Activated CD4-positive, alpha-beta T cell treated with anti-CD3 and anti-CD28 coated beads for 36 hours (primary cell): ENCODE data around the gene KRTAP10-4. TPM values are rescaled to one million over a fixed set of nuclear protein-coding genes. Genes with fewer than 3 reads are reported as not detected.
"Not testable (repeated sequence)": the region's sequence is repeated elsewhere in the genome, so short reads cannot be mapped to it uniquely, and the experiment has no call there.

ENCODE experiments used
- ATAC-seq: fragments of 200-7000 bp; cut with Tn5 transposase; one replicate; pipeline ENCODE4 v1.10.0; 2021; ENCODE audit warnings: mild to moderate bottlenecking, moderate library complexity
- CTCF ChIA-PET: fragments of 350-600 bp; sonication (Branson Sonifier 250); formaldehyde crosslinking; loops from one replicate; lab custom pipeline; 2021; ENCODE audit warnings: antibody characterized with exemption; lab: Charles Lee
- POLR2A ChIA-PET: fragments of 350-600 bp; sonication (Branson Sonifier 250); formaldehyde crosslinking; loops from one replicate; lab custom pipeline; 2021; ENCODE audit warnings: antibody characterized with exemption, inconsistent platforms; lab: Charles Lee
- DNase-seq: peaks from one replicate; pipeline ENCODE4 v3.0.0-alpha.2; 2020
- H3K27ac Mint-ChIP-seq: one replicate; pipeline ENCODE4 v1.8.0; 2021; ENCODE audit warnings: mixed read lengths
- H3K27me3 Mint-ChIP-seq: one replicate; pipeline ENCODE4 v1.8.0; 2021; ENCODE audit warnings: mixed read lengths
- H3K36me3 Mint-ChIP-seq: one replicate; pipeline ENCODE4 v1.8.0; 2021; ENCODE audit warnings: low read depth, mixed read lengths
- H3K4me1 Mint-ChIP-seq: one replicate; pipeline ENCODE4 v1.8.0; 2021; ENCODE audit warnings: mixed read lengths
- H3K4me3 Mint-ChIP-seq: one replicate; pipeline ENCODE4 v1.8.0; 2021; ENCODE audit warnings: mild to moderate bottlenecking, moderate library complexity, mixed read lengths
- H3K9me3 Mint-ChIP-seq: one replicate; pipeline ENCODE4 v1.8.0; 2021; ENCODE audit warnings: low read depth, mixed read lengths
- intact Hi-C, 2 experiments: fragments of 100-400 bp; cut with DNase I in 1 of 2; cut with micrococcal nuclease in 1 of 2; formaldehyde crosslinking; loops; one replicate each; pipeline versions ENCODE4 v1.14.2 to v1.15.1; 2022 to 2024; cut with DNase I, micrococcal nuclease
- total RNA-seq, 2 experiments: library from RNA; stranded (reverse); gene quantifications; one replicate each; pipeline ENCODE4 v1.2.3, GENCODE V29; 2021

Gene KRTAP10-4
- total RNA-seq, result not detected

- H3K36me3 Mint-ChIP-seq, H3K27me3 Mint-ChIP-seq, H3K4me1 Mint-ChIP-seq, ATAC-seq, H3K9me3 Mint-ChIP-seq, intact Hi-C loops, H3K4me3 Mint-ChIP-seq, POLR2A ChIA-PET, DNase-seq, H3K27ac Mint-ChIP-seq: not testable (repeated sequence)
- CTCF ChIA-PET, result interaction anchor here (0.7 kb wide), 1 partner anchor 37 kb away, joined by 3 read pairs; no protein-coding TSS in a partner anchor
Observed at GRCh38 chr21:44573630-44574456, at the start of gene KRTAP10-4. TSS of gene KRTAP10-4 (plus strand) at chr21:44573729. CDS start at chr21:44573759, 30 bp downstream.

- Mint-ChIP-seq H3K9me3 (no peaks in the 10 kb centered on the region), H3K27ac (no peak overlapping the region), H3K36me3 (no peaks in the 10 kb centered on the region), H3K27me3 (no peaks in the 10 kb centered on the region), H3K4me1 (no peaks in the 10 kb centered on the region), H3K4me3 (no peak overlapping the region)
- ATAC-seq (peak; percentile 55), DNase-seq (no peak)
- intact Hi-C loops, result no loop called here
- ChIA-PET CTCF (interaction anchor here (0.7 kb wide), 1 partner anchor 752 kb away, joined by 3 read pairs; no protein-coding TSS in a partner anchor), POLR2A (no interaction called here)
Observed at GRCh38 chr21:44524414-44525371, 48.8 kb upstream of the KRTAP10-4 start.

- intact Hi-C loops, result no loop called here
- H3K36me3 Mint-ChIP-seq, result no peaks in the 10 kb centered on the region
- ATAC-seq, result no peak
- H3K4me3 Mint-ChIP-seq, result no peak overlapping the region
- no peak overlapping the region for H3K27ac Mint-ChIP-seq
- no peaks in the 10 kb centered on the region for H3K9me3 Mint-ChIP-seq
- ChIA-PET POLR2A (no interaction called here), CTCF (no interaction called here)
- H3K4me1 Mint-ChIP-seq, result no peaks in the 10 kb centered on the region
- peak; percentile 1 for DNase-seq
- no peaks in the 10 kb centered on the region for H3K27me3 Mint-ChIP-seq
Observed at GRCh38 chr21:44525391-44526095, 48.0 kb upstream of the KRTAP10-4 start.

GRCh38 chr21:44526096-44526997 is 47.2 kb upstream of the KRTAP10-4 start:
- POLR2A ChIA-PET, result no interaction called here
- H3K4me3 Mint-ChIP-seq, result no peak overlapping the region
- DNase-seq, result peak; percentile 2
- no peaks in the 10 kb centered on the region for H3K27me3 Mint-ChIP-seq
- H3K27ac Mint-ChIP-seq, result no peak overlapping the region
- no peaks in the 10 kb centered on the region for H3K4me1 Mint-ChIP-seq
- H3K36me3 Mint-ChIP-seq, result no peaks in the 10 kb centered on the region
- H3K9me3 Mint-ChIP-seq, result no peaks in the 10 kb centered on the region
- ATAC-seq, result no peak
- intact Hi-C loops, result no loop called here
- CTCF ChIA-PET, result no interaction called here

- Mint-ChIP-seq H3K27ac (no peak overlapping the region), H3K9me3 (no peaks in the 10 kb centered on the region)
- POLR2A ChIA-PET, result no interaction called here
Observed at GRCh38 chr21:44527156-44527982, 46.2 kb upstream of the KRTAP10-4 start.

GRCh38 chr21:44527983-44528633 is 45.4 kb upstream of the KRTAP10-4 start:
- POLR2A ChIA-PET, result no interaction called here

More at GRCh38 chr21:44527156-44527982, 46.2 kb upstream of the KRTAP10-4 start:
- DNase-seq (peak; percentile 1), ATAC-seq (no peak)
- Mint-ChIP-seq H3K4me3 (no peak overlapping the region), H3K4me1 (no peaks in the 10 kb centered on the region), H3K27me3 (no peaks in the 10 kb centered on the region), H3K36me3 (no peaks in the 10 kb centered on the region)
- intact Hi-C loops, result no loop called here
- CTCF ChIA-PET, result no interaction called here

GRCh38 chr21:44528634-44528995 is 44.9 kb upstream of the KRTAP10-4 start:
- Mint-ChIP-seq H3K36me3 (no peaks in the 10 kb centered on the region), H3K4me3 (no peak overlapping the region), H3K9me3 (no peaks in the 10 kb centered on the region), H3K27me3 (no peaks in the 10 kb centered on the region), H3K4me1 (no peaks in the 10 kb centered on the region), H3K27ac (no peak overlapping the region)
- ChIA-PET POLR2A (no interaction called here), CTCF (no interaction called here)
- DNase-seq (no peak), ATAC-seq (no peak)
- intact Hi-C loops, result no loop called here

More at GRCh38 chr21:44527983-44528633, 45.4 kb upstream of the KRTAP10-4 start:
- intact Hi-C loops, result no loop called here
- Mint-ChIP-seq H3K27ac (no peak overlapping the region), H3K27me3 (no peaks in the 10 kb centered on the region), H3K4me1 (no peaks in the 10 kb centered on the region), H3K4me3 (no peak overlapping the region), H3K9me3 (no peaks in the 10 kb centered on the region), H3K36me3 (no peaks in the 10 kb centered on the region)
- ATAC-seq (no peak), DNase-seq (peak; percentile 1)
- CTCF ChIA-PET, result no interaction called here

- peak; percentile 2 for DNase-seq
- Mint-ChIP-seq H3K4me3 (no peak overlapping the region), H3K9me3 (no peaks in the 10 kb centered on the region), H3K27ac (no peak overlapping the region), H3K27me3 (no peaks in the 10 kb centered on the region), H3K36me3 (no peaks in the 10 kb centered on the region), H3K4me1 (no peaks in the 10 kb centered on the region)
- intact Hi-C loops, result no loop called here
- CTCF ChIA-PET, result no interaction called here
- POLR2A ChIA-PET, result no interaction called here
- no peak for ATAC-seq
Observed at GRCh38 chr21:44529011-44529421, 44.5 kb upstream of the KRTAP10-4 start.

GRCh38 chr21:44529503-44530125 is 43.9 kb upstream of the KRTAP10-4 start:
- Mint-ChIP-seq H3K4me3 (no peak overlapping the region), H3K4me1 (no peaks in the 10 kb centered on the region), H3K27me3 (no peaks in the 10 kb centered on the region), H3K36me3 (no peaks in the 10 kb centered on the region), H3K9me3 (no peaks in the 10 kb centered on the region), H3K27ac (no peak overlapping the region)
- CTCF ChIA-PET, result no interaction called here
- POLR2A ChIA-PET, result no interaction called here
- intact Hi-C loops, result no loop called here
- DNase-seq (no peak), ATAC-seq (no peak)
